Naive thymus-derived CD4-positive, alpha-beta T cell (primary cell): ENCODE data around the gene CYP11A1. TPM values are rescaled to one million over a fixed set of nuclear protein-coding genes. Genes with fewer than 3 reads are reported as not detected.

Experiments used
- ATAC-seq: fragments of 150-1000 bp; cut with Tn5 transposase; 2 replicates; pipeline ENCODE4 v1.10.0; 2021; ENCODE audit warnings: mild to moderate bottlenecking, moderate library complexity
- CTCF ChIA-PET: fragments of 350-600 bp; sonication (Branson Sonifier 250); formaldehyde crosslinking; loops from one replicate; lab custom pipeline; 2021; ENCODE audit warnings: antibody characterized with exemption; lab: Charles Lee
- POLR2A ChIA-PET: fragments of 350-600 bp; sonication (Branson Sonifier 250); formaldehyde crosslinking; loops from one replicate; lab custom pipeline; 2021; ENCODE audit warnings: antibody characterized with exemption, inconsistent platforms; lab: Charles Lee
- DNase-seq, 9 donors: peaks; one replicate each; pipeline versions ENCODE4 v3.0.0 to v3.0.0-alpha.2; 2020 to 2022; ENCODE audit warnings: mixed read lengths in 1 of 9
- H3K27ac ChIP-seq: one replicate; pipeline ENCODE4 v1.7.0; 2013; ENCODE audit warnings: mild to moderate bottlenecking, low read depth, low read length, moderate library complexity
- H3K27me3 ChIP-seq, 2 donors: one replicate each; pipeline ENCODE4 v1.7.0; 2013; ENCODE audit warnings: low read length in 2 of 2, mild to moderate bottlenecking in 2 of 2, moderate library complexity in 2 of 2; ENCODE audit not compliant: control insufficient read depth in 2 of 2, insufficient read depth in 2 of 2
- H3K36me3 ChIP-seq, 3 experiments: 1 replicate in 2 of 3; 2 replicates in 1 of 3; pipeline ENCODE4 v1.7.0; 2013; ENCODE audit warnings: low read length in 3 of 3, mild to moderate bottlenecking in 3 of 3, moderate library complexity in 1 of 3; ENCODE audit not compliant: insufficient read depth in 3 of 3, control insufficient read depth in 2 of 3
- H3K4me1 ChIP-seq, 2 donors: one replicate each; pipeline ENCODE4 v1.7.0; 2013; ENCODE audit warnings: low read length in 2 of 2, mild to moderate bottlenecking in 2 of 2, moderate library complexity in 1 of 2; ENCODE audit not compliant: control insufficient read depth in 2 of 2, insufficient read depth in 2 of 2
- H3K4me3 ChIP-seq: 2 replicates; pipeline ENCODE4 v1.7.0; 2013; ENCODE audit warnings: mild to moderate bottlenecking, low read length
- H3K9me3 ChIP-seq, 3 experiments: 1 replicate in 2 of 3; 2 replicates in 1 of 3; pipeline ENCODE4 v1.7.0; 2013; ENCODE audit warnings: low read length in 3 of 3; ENCODE audit not compliant: control insufficient read depth in 2 of 3
- H3K27ac Mint-ChIP-seq, 9 donors: one replicate each; pipeline ENCODE4 v1.8.0; 2020 to 2022; ENCODE audit warnings: mixed read lengths in 9 of 9, mild to moderate bottlenecking in 8 of 9, moderate library complexity in 5 of 9, inconsistent platforms in 2 of 9
- H3K27me3 Mint-ChIP-seq, 5 donors: one replicate each; pipeline ENCODE4 v1.8.0; 2021 to 2022; ENCODE audit warnings: mixed read lengths in 5 of 5, mild to moderate bottlenecking in 1 of 5
- H3K36me3 Mint-ChIP-seq, 5 donors: one replicate each; pipeline ENCODE4 v1.8.0; 2020 to 2022; ENCODE audit warnings: mixed read lengths in 5 of 5, mild to moderate bottlenecking in 3 of 5, inconsistent platforms in 1 of 5
- H3K4me1 Mint-ChIP-seq, 7 donors: one replicate each; pipeline ENCODE4 v1.8.0; 2020 to 2022; ENCODE audit warnings: mixed read lengths in 7 of 7, mild to moderate bottlenecking in 3 of 7, inconsistent platforms in 1 of 7
- H3K4me3 Mint-ChIP-seq, 10 donors: one replicate each; pipeline ENCODE4 v1.8.0; 2020 to 2022; ENCODE audit warnings: mild to moderate bottlenecking in 10 of 10, mixed read lengths in 10 of 10, moderate library complexity in 6 of 10, inconsistent platforms in 2 of 10
- H3K9me3 Mint-ChIP-seq, 11 donors: one replicate each; pipeline ENCODE4 v1.8.0; 2020 to 2022; ENCODE audit warnings: mixed read lengths in 11 of 11, mild to moderate bottlenecking in 4 of 11, inconsistent platforms in 1 of 11, moderate library complexity in 1 of 11
- intact Hi-C, 2 donors: fragments of 100-400 bp; cut with micrococcal nuclease; formaldehyde crosslinking; loops; one replicate each; pipeline ENCODE4 v1.15.1; 2023
- polyA plus RNA-seq, 2 donors: library from polyadenylated mRNA; unstranded; fragments of 300-500 nt; fragmentation: Illumina TruSeq; gene quantifications; one replicate each; pipeline ENCODE4 v1.2.3, GENCODE V29; 2021
- total RNA-seq, 6 experiments: library from RNA in 5 of 6; stranded (reverse) in 5 of 6; gene quantifications; 1 replicate in 5 of 6; 2 replicates in 1 of 6; pipeline ENCODE4 v1.2.3 and lab custom pipeline; 2021 to 2026

Gene CYP11A1
- total and polyA plus RNA-seq, 7 experiments from 2014 or later = 0.58 to 1.0 TPM; not detected in 5

- no peak overlapping the region for H3K27ac Mint-ChIP-seq
- intact Hi-C loops = no loop called here
- no peaks in the 10 kb centered on the region for H3K36me3 ChIP-seq
- peaks cover 0 to 4% (median 0%) of the 10 kb centered on the region in 7 donors for H3K4me1 Mint-ChIP-seq
- no peak overlapping the region for H3K27ac ChIP-seq
- POLR2A ChIA-PET = no interaction called here
- peaks cover 0 to 3% (median 0%) of the 10 kb centered on the region in 11 donors for H3K9me3 Mint-ChIP-seq
- H3K4me1 ChIP-seq = no peaks in the 10 kb centered on the region
- CTCF ChIA-PET = no interaction called here
- no peak for DNase-seq
- H3K9me3 ChIP-seq = no peaks in the 10 kb centered on the region
- H3K4me3 ChIP-seq = no peak overlapping the region
- no peaks in the 10 kb centered on the region for H3K36me3 Mint-ChIP-seq
- peaks cover 30 to 50% (median 39%) of the 10 kb centered on the region in 5 donors for H3K27me3 Mint-ChIP-seq
- peaks cover 0 to 4% of the 10 kb centered on the region in 2 donors for H3K27me3 ChIP-seq
- H3K4me3 Mint-ChIP-seq = no peak overlapping the region
- ATAC-seq = no peak
Observed at GRCh38 chr15:74297887-74298286, 69.6 kb downstream of the CYP11A1 start.

- peaks cover 0 to 6% (median 0%) of the 10 kb centered on the region in 7 donors for H3K4me1 Mint-ChIP-seq
- H3K27me3 ChIP-seq = peaks cover 0 to 5% of the 10 kb centered on the region in 2 donors
- no peak for ATAC-seq
- H3K27ac Mint-ChIP-seq = no peak overlapping the region
- H3K27ac ChIP-seq = no peak overlapping the region
- intact Hi-C loops = no loop called here
- H3K4me3 Mint-ChIP-seq = no peak overlapping the region
- H3K9me3 ChIP-seq = no peaks in the 10 kb centered on the region
- H3K36me3 ChIP-seq = no peaks in the 10 kb centered on the region
- H3K27me3 Mint-ChIP-seq = peaks cover 13 to 45% (median 41%) of the 10 kb centered on the region in 5 donors
- peaks cover 0 to 7% (median 0%) of the 10 kb centered on the region in 11 donors for H3K9me3 Mint-ChIP-seq
- H3K4me3 ChIP-seq = no peak overlapping the region
- POLR2A ChIA-PET = no interaction called here
- no peaks in the 10 kb centered on the region for H3K4me1 ChIP-seq
- CTCF ChIA-PET = interaction anchor here (0.6 kb wide), 1 partner anchor 336 kb away, joined by 3 read pairs; no protein-coding TSS in a partner anchor
- DNase-seq = no peak
- peaks cover 0 to 4% (median 0%) of the 10 kb centered on the region in 5 donors for H3K36me3 Mint-ChIP-seq
Observed at GRCh38 chr15:74295800-74296199, 71.6 kb downstream of the CYP11A1 start.

GRCh38 chr15:74294010-74294409 lies 73.4 kb downstream of the CYP11A1 start:
- Histone ChIP-seq H3K27me3 (peaks cover 0 to 5% of the 10 kb centered on the region in 2 donors), H3K36me3 (no peaks in the 10 kb centered on the region), H3K27ac (no peak overlapping the region), H3K4me1 (no peaks in the 10 kb centered on the region), H3K4me3 (no peak overlapping the region), H3K9me3 (no peaks in the 10 kb centered on the region)
- H3K9me3 Mint-ChIP-seq = peaks cover 0 to 7% (median 0%) of the 10 kb centered on the region in 11 donors
- intact Hi-C loops = no loop called here
- CTCF ChIA-PET = interaction anchor here (0.7 kb wide), 1 partner anchor 1630 kb away, joined by 3 read pairs; no protein-coding TSS in a partner anchor
- peaks cover 0 to 4% (median 0%) of the 10 kb centered on the region in 5 donors for H3K36me3 Mint-ChIP-seq
- DNase-seq (no peak), ATAC-seq (no peak)
- no peak overlapping the region for H3K4me3 Mint-ChIP-seq
- POLR2A ChIA-PET = no interaction called here
- peaks cover 2 to 45% (median 40%) of the 10 kb centered on the region in 5 donors for H3K27me3 Mint-ChIP-seq
- peaks cover 0 to 6% (median 0%) of the 10 kb centered on the region in 7 donors for H3K4me1 Mint-ChIP-seq
- H3K27ac Mint-ChIP-seq = no peak overlapping the region

GRCh38 chr15:74293021-74293810 lies 74.2 kb downstream of the CYP11A1 start:
- intact Hi-C loops = no loop called here
- peaks cover 0 to 4% (median 0%) of the 10 kb centered on the region in 5 donors for H3K36me3 Mint-ChIP-seq
- H3K27ac ChIP-seq = no peak overlapping the region
- no peak overlapping the region for H3K4me3 ChIP-seq
- peaks cover 0 to 6% (median 0%) of the 10 kb centered on the region in 7 donors for H3K4me1 Mint-ChIP-seq
- peaks cover 0 to 7% (median 0%) of the 10 kb centered on the region in 11 donors for H3K9me3 Mint-ChIP-seq
- H3K9me3 ChIP-seq = no peaks in the 10 kb centered on the region
- H3K27ac Mint-ChIP-seq = no peak overlapping the region
- ChIA-PET POLR2A (no interaction called here), CTCF (no interaction called here)
- ATAC-seq (no peak), DNase-seq (no peak)
- peaks cover 0 to 5% of the 10 kb centered on the region in 2 donors for H3K27me3 ChIP-seq
- no peaks in the 10 kb centered on the region for H3K4me1 ChIP-seq
- no peaks in the 10 kb centered on the region for H3K36me3 ChIP-seq
- H3K4me3 Mint-ChIP-seq = no peak overlapping the region
- peaks cover 2 to 47% (median 42%) of the 10 kb centered on the region in 5 donors for H3K27me3 Mint-ChIP-seq

- POLR2A ChIA-PET = no interaction called here
Observed at GRCh38 chr15:74291101-74292071, 76.1 kb downstream of the CYP11A1 start.

GRCh38 chr15:74290645-74291044 lies 76.8 kb downstream of the CYP11A1 start:
- Histone ChIP-seq H3K36me3 (no peaks in the 10 kb centered on the region), H3K27ac (no peak overlapping the region), H3K4me3 (no peak overlapping the region), H3K9me3 (no peaks in the 10 kb centered on the region), H3K27me3 (peaks cover 0 to 5% of the 10 kb centered on the region in 2 donors), H3K4me1 (no peaks in the 10 kb centered on the region)
- no peak for DNase-seq
- Mint-ChIP-seq H3K27me3 (peaks cover 0 to 55% (median 44%) of the 10 kb centered on the region in 5 donors), H3K4me3 (no peak overlapping the region), H3K9me3 (peaks cover 0 to 7% (median 0%) of the 10 kb centered on the region in 11 donors), H3K36me3 (peaks cover 0 to 4% (median 0%) of the 10 kb centered on the region in 5 donors), H3K27ac (no peak overlapping the region), H3K4me1 (peaks cover 0 to 7% (median 0%) of the 10 kb centered on the region in 7 donors)
- ATAC-seq = no peak
- ChIA-PET POLR2A (no interaction called here), CTCF (no interaction called here)
- intact Hi-C loops = loop anchor here in 1 of 2 donors (2.0 kb wide), 1 partner anchor 26 kb away; no protein-coding TSS in a partner anchor

More at GRCh38 chr15:74291101-74292071, 76.1 kb downstream of the CYP11A1 start:
- no peak overlapping the region for H3K27ac Mint-ChIP-seq
- DNase-seq (peak; percentile 19 to 79 (median 52)), ATAC-seq (peak; percentile 67)
- H3K4me3 Mint-ChIP-seq = no peak overlapping the region
- peaks cover 0 to 55% (median 44%) of the 10 kb centered on the region in 5 donors for H3K27me3 Mint-ChIP-seq
- H3K36me3 Mint-ChIP-seq = peaks cover 0 to 4% (median 0%) of the 10 kb centered on the region in 5 donors
- no peaks in the 10 kb centered on the region for H3K9me3 ChIP-seq
- no peaks in the 10 kb centered on the region for H3K36me3 ChIP-seq
- H3K4me1 Mint-ChIP-seq = peaks cover 0 to 7% (median 0%) of the 10 kb centered on the region in 7 donors
- peaks cover 0 to 7% (median 0%) of the 10 kb centered on the region in 11 donors for H3K9me3 Mint-ChIP-seq
- CTCF ChIA-PET = interaction anchor here (1.2 kb wide), 1 partner anchor 9 kb away, joined by 3 read pairs; no protein-coding TSS in a partner anchor
- H3K27me3 ChIP-seq = peaks cover 0 to 5% of the 10 kb centered on the region in 2 donors
- H3K4me3 ChIP-seq = no peak overlapping the region
- intact Hi-C loops = loop anchor here in 1 of 2 donors (2.0 kb wide), 1 partner anchor 27 kb away; no protein-coding TSS in a partner anchor
- no peaks in the 10 kb centered on the region for H3K4me1 ChIP-seq
- no peak overlapping the region for H3K27ac ChIP-seq
